Spleen (tissue), 7 donors: Measurements from ENCODE around the gene FBXO31.

ENCODE experiments used
- POLR2A ChIP-seq, 3 donors: fragments of 450-650 bp; IDR thresholded peaks; one replicate each; pipeline ENCODE4 v1.5.1; 2017; ENCODE audit warnings: antibody characterized with exemption in 3 of 3, mild to moderate bottlenecking in 1 of 3
- TF ChIP-seq, protein P1 (sequence below), 11 experiments: fragments of 200-600 bp in 7 of 11; fragments of 450-650 bp in 4 of 11; sonication (generic) in 4 of 11; IDR thresholded peaks in 8 of 11; conservative IDR thresholded peaks in 3 of 11; 1 replicate in 7 of 11; 2 replicates in 4 of 11; pipeline versions ENCODE4 v1.4.0 to v1.8.0; 2016 to 2021; ENCODE audit warnings: antibody characterized with exemption in 11 of 11, inconsistent platforms in 4 of 11, mild to moderate bottlenecking in 1 of 11
- donor health status: DM: no; HTN: no; CAD: no; lungs with moderate emphysema.
- donor health status: DM: no; HTN: no; CAD: no.
- donor health status: DM: no; HTN: no; CAD: no.

DNA sequence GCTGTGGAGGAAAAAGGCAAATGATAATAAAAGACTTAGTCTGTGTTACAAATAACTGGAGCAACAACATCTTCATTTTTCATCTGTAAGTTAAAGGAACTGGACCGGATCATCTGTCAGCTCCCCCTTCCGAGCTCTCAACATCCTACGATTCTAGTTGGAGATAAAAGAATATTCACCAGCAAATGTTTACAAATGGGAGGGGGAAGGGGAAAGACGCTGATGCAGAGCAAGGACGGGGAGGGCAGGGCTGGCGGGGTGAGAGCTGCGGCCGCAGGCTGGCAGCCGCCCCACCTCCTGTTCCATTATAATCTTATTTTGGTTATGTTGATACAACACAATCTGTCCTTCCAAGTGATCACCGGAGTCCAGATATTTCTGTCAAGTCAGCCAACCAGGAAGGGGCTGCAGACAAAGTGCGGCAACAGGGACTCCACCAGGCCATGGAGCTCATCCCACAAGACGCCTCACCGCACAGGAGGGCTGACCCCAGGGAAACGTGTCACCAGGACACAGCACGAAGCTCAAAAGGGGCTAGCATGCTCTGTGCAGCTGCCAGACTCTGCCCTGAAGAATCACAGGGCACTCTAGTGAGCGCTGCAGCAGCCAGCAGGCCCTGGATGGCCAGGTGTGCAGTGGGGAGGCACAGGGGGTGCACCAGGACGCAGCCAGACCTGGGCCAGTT lies 19.7 kb downstream of the FBXO31 start:
- TF ChIP-seq, protein P1, sequence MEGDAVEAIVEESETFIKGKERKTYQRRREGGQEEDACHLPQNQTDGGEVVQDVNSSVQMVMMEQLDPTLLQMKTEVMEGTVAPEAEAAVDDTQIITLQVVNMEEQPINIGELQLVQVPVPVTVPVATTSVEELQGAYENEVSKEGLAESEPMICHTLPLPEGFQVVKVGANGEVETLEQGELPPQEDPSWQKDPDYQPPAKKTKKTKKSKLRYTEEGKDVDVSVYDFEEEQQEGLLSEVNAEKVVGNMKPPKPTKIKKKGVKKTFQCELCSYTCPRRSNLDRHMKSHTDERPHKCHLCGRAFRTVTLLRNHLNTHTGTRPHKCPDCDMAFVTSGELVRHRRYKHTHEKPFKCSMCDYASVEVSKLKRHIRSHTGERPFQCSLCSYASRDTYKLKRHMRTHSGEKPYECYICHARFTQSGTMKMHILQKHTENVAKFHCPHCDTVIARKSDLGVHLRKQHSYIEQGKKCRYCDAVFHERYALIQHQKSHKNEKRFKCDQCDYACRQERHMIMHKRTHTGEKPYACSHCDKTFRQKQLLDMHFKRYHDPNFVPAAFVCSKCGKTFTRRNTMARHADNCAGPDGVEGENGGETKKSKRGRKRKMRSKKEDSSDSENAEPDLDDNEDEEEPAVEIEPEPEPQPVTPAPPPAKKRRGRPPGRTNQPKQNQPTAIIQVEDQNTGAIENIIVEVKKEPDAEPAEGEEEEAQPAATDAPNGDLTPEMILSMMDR (IDR thresholded peaks at IDR 0.05 in 8 of 11, conservative IDR thresholded peaks at IDR 0.05 in 3 of 11), result no peak
- TF ChIP-seq POLR2A (IDR thresholded peaks at IDR 0.05), result no peak
